ENCODE data around the gene CAPN8.

CAPN8 gene

DNA sequence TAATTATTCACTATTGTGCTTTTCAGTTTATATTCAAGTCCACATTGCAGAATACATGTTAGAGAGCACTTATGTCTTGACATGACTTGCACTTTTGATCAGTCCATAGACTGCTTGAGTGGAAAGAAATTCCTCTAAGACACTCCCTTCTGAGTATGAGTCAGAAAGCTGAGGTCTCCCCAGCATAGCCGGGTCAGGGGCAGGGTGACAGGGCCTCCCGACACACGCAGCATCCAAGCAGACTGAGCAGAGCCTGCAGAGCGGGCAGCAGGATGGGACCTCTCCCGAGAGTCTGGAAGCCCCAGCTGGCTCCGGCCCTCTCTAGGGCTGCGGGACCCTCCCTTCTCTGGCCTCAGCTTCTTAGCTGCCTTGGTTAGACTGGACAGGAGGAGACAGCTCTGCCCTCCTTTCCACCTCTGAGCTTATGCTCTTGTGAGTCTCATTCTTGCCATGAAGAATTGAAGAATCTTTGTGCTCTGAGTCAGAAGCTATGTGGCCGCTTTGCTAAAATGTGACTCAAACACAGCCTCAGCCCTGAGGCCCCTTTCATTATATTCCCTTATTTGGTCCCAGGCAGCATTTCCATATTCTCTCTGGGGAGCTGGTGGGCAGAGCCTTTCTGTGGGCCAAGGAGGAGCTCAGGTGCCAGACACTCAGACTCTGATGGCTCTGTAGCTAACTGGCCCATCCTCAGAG is 35.6 kb upstream of the CAPN8 start:
- DNase-seq, result no peak

DNA sequence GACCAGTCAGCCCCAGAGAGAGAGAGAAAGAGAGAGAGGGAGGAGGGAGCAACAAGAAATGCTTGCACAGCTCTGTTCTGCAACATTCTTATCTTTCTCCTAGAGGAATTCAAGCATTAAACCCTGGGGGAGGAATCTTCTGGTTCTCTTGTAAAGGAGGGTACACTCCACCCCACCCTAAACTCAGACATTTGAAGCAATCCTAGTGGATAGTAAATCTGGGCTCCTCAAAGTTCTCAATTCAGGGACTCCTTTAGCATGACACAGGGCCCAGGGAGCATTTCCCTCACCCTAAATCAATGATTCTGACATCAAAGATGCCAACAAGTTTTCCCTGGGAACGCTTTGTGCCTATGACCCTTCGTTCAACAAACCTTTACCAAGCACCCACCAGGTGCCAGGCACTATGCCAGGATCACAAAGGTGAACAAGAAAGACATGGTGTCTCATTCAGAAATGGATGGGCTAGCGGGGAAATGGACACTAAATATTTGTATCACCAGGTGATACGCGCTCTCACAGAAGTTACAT is 35.0 kb upstream of the CAPN8 start:
- no peak for DNase-seq

DNA sequence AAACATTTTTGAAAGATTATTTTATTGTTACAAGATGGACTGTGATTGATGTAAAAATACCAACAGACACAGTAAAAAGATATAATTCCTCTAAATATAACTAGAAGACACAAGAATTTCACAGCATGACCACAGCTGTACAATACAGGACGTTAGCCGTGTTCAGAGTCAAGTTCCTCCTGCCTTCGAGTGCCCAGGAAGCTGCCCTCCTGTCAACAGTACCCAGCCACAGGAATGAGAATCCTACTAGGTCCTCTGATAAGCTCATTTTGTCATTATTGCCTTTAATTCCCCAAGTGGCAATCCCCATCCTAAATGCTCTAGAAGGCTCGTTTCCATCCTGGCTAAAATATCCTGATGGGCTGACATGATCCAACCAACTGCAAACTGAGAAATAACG is 30.4 kb upstream of the CAPN8 start:
- no peak for DNase-seq

DNA sequence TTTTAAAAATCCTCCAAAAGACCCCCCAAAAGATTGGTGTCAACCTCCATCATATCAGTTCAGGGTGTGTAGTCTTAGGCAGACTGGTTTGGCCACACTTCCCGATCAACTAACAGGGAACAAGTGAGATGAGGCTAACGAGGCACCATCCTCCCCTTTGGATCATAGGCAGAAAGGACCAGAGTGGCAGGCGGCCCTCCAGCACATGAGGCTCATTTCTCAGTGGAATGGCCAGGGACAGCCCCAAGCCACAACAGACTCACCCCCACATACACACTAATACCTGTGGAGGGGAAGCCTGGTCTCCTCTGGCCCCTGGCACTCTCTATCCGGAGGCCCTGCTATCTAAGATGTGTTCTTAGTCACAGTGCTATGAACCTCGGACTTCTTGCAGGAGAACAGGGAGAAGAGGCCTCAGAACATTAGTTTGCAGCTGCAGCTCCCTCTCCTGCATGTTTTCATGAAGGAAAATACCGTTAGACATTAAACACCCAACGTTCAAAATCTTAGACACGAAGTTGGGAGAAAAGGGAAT is 29.6 kb upstream of the CAPN8 start:
- no peak for DNase-seq

DNA sequence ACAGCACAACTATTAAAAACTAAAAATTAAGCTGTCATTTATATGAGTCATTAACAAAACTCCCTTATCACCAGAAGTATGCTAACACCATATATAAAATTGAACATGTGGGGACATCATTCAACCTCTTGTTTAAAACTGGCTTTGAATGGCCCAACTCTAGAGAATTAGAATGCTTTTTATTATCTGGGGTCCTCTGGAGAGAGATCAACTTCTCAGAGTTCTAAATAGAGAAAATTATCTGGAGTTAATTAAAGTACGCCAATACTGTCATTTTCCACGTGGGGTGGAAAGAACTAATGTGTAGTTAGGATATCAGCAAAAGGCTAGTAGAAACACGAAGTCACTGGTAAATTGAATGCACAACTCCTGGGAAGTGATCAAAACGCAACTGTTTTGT is 25.6 kb upstream of the CAPN8 start:
- DNase-seq, result no peak

DNA sequence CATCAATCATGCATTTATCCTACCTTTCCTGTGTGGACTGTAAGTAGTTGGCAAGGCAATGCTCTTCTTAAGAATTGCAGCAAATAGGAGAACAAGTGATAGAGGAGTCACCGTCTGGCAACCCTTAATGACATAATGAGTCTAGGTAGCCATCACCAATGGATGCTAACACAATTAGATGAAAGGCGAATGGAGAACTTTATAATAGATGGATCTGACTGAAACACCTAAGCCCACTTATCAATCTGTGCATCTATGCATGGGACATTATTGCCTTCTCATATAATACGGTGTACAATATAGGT is 18.9 kb upstream of the CAPN8 start:
- DNase-seq, result no peak

DNA sequence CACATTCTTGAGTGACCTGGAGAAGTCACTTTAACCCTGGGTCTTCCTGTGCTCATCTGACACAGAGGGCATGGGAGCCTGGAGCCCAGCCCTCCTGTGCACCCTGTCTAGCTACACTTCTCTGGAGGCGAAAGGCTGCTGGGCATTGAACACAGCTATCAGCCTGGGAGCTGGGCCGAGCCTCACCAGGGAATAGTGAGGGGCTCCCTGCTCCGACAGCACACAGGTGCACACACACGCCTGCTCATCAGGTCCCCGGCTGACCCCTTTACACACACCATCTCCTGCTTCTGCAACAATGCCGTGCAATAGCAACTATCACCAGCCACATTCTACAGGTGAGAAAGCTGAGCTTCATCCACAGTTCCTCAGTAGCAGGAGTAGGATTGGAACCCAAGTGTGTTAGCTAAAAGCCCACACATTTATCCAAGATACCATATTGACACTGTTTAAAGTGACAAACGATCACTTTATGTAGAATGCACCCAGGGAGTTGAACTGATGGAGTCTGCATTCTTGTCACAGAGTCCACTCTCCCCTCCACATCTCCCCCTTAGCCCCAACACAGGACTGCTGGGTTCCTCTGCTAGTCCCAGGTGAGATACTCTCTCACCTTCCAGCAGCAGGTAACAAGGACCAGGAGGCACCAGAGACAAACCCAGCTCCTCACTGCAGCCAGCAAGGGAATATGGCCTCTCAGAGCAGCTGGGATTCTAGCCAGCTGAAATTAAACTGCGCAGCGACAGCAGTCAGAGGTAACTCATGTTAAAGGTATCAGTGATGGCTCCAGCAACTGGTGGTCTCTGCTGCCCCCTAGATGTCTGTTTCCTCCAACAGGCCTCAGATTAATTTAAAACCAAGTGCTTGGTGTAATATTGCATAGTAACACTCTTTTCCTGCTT is 18.3 kb upstream of the CAPN8 start:
- DNase-seq, result peak; percentile 83

DNA sequence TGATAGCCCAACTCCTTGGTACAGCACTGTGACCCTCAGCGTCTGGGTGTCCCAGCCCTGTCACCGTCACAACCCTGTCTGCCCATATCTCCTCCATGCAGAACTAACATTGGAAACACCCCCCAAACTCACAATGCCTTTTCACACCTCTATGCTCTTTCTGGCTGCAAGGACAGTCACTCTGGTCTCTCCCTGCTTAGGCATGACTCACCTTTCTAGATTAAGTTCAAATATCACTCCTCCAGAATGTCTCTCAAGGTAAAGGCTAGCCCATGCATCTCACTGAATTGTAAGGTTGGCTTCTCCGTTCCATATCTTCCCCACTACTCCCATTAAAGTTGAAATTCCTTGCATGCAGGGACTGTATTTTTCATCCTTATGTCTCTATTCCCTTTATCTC is 17.0 kb upstream of the CAPN8 start:
- DNase-seq, result no peak

DNA sequence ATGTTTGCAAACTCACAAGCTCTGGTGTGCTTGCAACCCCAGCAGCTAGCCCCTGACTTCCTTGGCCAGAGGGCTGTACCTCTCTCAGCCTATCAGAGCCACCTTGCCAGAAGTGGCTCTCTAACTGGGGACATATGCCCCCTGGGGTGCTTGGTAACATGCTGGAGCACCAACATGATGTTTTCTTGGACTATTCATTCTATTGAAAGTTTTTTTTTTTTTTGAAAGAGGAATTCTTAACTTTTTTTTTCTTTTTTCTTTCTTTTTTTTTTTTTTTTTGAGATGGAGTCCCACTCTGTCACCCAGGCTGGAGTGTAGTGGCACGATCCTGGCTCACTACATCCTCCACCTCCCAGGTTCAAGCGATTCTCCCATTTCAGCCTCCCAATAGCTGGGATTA is 14.7 kb upstream of the CAPN8 start:
- no peak for DNase-seq

DNA sequence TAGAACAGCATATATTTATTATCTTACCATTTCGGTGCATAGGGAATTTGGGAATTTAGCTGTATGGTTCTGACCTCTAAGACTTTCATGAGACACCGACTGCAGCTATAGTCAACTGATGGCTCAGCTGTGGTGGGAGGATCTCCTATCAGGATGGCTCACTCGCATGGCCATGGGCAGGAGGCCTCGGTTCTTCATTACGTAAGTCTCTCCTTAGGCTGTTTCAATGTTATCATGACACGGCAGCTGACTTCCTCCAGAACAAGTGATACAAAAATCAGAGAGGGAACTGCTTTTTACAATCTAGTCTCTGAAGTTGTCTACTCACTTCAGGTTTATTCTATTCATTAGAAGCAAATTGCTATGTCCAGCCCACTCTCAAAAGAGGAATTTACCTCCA is 13.3 kb upstream of the CAPN8 start:
- DNase-seq, result no peak

DNA sequence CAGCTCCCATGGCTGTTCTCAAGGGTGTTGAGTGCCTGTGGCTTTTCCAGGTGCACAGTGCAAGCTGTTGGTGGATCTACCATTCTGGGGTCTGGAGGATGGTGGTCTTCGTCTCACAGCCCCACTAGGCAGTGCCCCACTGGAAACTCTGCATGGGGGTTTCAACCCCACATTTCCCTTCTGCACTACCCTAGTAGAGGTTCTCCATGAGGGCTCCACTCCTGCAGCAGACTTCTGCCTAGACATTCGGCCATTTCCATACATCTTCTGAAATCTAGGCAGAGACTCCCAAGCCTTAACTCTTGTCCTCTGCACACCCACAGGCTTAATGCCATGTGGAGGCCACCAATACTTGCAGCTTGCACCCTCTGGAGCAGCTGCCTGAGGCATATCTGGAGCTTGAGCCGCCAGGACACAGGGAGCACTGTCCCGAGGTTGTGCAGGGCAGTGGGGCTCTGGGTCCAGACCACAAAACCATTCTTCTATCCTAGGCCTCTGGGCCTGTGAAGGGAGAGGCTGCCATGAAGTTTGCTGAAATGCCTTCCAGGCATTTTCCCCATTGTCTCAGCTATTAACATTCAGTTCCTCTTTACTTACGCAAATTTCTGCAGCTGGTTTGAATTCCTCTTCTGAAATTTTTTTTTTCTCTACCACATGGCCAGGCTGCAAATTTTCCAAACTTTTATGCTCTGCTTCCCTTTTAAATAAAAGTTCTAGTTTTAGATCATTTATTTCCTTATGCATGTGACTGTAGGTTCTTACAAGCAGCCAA is 8.8 kb upstream of the CAPN8 start:
- no peak for DNase-seq

DNA sequence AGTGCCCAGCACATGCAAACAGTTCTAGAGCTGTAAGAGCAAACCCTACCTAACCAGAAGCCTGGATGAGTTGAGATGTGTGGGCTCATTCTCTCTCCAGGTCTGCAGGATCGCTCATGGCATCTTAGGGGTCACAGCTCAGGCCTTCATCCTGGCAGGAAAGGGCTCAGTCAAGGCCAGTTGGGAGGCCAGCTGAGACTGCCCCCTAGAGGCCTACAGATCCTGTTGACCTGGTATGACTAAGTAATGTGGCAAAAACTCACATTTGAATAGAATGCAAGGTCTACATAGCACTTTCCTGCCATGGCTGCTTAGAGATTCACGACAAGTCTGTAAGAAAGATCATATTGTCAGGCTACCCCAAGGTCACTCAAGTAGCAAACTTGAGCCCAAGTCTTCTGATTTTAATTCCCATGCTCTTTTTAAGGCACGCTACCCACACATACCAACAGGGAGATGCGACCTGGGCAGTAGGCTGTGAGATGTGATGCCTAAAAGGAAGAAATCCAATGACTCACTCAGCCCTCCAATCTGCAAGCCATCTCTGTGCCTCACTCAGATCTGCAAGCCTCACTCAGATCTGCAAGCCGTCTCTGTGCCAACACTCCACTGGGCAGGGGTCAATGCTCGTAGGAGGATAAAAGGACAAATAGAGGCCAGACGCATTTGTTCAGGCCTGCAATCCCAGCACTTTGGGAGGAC is 5.1 kb upstream of the CAPN8 start:
- DNase-seq, result peak; percentile 24

DNA sequence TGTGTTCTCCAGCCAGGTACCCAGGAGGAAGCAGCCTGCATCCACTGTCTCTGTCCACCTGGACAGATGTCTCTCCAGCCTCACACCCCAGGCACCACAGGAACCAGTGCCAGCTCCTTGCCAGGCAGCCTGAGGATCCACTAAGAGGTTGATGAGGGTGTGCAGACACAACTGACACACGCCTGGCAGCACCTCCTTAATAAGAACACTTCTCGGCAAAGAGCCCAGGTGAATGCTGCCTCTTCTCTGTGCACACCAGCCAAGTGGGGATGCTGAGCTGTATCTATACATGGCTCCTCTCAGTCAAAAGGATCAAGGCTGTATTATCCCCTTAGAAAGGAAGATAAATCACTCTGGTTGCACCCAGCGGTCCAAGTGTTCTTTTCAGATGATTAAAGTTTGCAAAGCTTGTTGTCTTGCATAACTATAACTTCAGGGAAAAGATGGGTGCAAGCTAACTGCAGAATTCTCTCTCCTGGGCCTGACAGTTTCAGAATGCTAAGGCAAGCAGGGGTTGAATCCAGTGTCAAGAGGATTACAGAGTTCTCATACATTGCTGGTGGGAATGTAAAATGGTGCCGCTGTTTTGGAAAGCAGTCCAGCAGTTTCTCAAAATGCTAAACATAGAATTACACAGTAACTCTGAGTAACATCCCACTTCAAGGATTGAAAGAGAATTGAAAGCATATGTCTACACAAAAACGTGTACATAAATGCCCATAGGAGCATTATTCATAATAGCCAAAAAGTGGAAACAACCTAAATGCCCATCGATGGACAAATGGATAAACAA is 3.7 kb upstream of the CAPN8 start:
- no peak for DNase-seq

DNA sequence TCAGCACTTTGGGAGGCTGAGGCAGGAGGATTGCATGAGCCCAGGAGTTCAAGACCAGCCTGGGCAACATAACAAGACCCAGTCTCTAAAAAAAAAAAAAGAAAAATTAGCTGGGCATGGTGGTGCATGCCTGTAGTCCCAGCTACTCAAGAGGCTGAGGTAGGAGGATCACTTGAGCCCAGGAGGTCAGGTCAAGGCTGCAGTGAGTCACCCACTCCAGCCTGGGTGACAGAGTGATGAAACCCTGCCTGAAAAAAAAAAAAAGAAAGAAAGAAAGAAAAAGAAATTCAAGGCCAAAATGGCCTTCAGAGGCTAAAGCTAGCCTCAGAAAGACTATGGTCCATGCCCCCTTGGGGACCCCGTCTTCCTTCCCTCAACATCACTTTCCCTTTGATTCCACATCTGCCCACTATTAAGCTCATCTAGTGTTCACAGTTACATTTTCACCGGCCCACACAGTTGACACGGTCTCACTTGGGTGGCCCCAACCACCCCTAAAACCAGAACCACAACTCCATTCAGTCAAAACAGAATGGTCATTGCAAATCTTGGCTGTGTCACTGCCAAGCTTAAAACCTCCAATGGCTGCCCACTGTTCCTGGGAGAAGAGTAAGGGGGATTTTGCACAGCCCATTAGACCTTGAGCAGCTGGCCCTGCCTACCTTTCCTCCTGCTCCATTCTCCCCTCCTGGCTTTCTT is 2.1 kb upstream of the CAPN8 start:
- DNase-seq, result no peak

DNA sequence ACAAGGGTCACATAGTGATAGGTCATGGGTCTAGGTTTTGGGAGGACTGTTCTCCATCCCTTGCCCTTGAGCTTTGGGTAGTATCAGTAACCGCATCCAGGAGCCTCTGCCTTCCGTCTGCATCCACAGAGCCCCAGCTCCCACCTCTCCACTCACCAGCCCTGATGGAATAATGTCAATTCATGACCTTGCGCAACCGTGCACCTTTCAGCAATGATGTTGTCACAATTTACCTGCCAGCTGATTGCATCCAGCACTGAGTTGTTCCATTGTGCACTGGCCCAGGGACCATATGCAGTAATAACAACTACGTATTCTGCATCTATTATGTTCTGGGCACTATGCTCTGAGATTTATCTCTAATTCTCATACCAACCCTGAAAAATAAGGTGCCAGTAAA is 1.4 kb downstream of the CAPN8 start:
- DNase-seq, result no peak

DNA sequence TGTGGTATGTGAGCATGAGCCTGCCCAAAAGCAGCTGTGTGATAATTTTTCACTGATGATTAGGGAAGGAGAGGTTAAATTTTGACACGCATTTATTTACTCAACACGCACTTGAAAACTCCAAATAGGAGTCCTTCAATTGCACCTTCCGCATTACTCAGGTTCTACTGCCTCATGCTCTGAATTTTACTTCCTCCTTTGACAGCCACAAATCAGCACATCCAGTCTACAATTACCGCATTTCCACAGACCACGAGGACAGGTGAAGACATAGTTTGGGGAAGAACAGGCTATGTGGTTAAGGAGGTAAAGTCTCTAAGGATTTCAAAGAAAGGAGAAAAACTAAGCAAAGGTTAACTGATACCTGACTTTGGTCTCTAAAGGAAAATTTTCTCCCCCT is 2.6 kb downstream of the CAPN8 start:
- DNase-seq, result no peak

DNA sequence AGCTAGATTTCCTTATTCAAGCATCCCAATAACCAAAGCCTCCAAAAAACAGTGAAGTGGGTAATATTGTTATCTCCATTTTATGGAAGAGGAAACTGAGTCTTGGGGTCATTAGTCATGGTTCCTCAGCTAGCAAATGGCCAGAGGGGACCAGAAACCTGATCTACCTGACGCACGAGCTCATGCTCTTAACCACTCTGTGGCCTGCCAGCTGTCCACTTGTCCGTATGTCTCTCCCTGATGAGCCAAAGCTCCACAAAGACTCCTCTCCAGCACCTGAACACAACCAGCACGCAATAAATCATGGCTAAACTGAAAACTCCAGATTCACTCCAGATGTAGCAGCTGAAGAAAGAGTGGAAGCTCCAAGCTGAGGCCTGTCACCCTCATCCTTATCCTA is 5.8 kb downstream of the CAPN8 start:
- no peak for DNase-seq

DNA sequence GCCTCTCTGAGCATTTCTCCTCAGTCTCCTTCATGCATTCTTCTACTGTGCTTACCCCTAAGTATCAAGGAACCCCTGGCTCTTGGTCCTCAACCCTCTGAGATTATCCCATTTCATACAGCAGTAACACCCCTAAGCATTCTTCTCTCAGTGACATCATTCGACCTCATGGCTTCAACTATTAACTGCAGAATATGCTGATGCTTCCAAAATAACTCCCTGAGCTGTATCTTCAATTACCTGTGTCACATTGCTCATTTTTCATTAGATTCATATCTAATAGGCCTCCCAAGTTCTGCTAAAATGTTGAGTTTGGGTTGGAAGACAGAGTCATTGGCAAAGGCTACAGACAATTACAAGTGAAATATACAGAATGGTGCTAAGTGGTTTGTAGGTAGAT is 7.5 kb downstream of the CAPN8 start:
- no peak for DNase-seq

DNA sequence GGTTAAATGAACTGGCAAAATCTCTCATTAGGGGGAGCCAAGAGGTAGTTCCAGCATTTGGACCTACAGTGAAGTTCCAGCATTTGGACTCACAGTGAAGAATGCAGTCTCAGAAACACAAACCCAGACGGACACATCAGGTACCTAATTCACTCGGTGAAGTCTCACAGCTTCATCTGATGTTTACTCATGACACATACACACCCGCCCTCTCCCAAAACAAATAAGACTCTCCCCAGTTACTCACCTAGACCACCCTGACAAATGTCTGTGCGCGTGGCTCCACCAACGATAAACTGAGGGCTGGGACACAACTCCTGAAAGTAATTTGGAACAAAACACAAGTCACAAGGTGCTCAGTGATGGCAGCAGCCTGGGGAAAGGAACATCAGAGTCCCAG is 11.4 kb downstream of the CAPN8 start:
- no peak for DNase-seq

DNA sequence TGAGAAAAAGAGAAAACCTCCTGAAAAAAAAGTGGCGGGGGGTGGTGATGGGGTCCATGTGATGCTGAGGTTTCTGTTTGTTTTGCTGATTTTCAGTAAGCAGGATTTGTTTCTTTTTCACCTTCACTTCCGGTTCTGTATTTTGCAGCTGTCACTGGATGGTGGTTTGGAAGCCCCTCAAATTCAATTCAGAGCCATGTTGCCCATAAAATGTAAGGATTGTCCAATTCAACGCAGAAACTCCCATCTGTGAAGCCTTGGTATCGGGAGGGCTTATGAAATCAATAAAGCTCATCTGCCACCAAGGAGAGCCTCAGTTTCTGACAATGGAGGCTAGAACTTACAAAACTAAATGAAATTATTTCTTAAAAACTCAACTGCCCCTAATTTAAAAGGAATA is 12.1 kb downstream of the CAPN8 start:
- DNase-seq, result no peak

DNA sequence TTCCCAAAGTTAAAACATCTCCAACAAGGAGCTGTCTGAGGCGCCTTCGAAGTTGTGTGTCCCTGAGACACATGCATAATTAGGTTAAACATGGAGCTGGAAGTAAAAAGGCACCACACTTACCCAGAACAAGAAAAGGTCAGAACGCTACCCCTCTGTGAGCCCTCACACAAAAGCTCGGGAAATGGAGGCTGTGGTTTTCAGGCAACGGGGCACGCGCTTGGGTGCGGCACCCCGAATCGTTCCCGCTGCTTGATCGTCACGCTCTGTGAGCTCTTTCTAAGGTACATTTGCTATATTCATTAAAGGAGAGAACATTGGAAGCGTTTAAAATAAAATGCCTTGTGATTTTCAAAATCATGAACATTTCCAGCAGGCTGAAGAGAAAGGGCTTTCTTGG is 12.5 kb downstream of the CAPN8 start:
- DNase-seq, result no peak

Data from NCI-H1436 (cell line).